Suprapubic skin (tissue), 4 donors: Measurements from ENCODE around the gene DENND4B.

Experiments
- EP300 ChIP-seq: sonication (generic); formaldehyde crosslinking; IDR thresholded peaks from one replicate; pipeline ENCODE4 v1.6.1; 2017; ENCODE audit warnings: antibody characterized with exemption
- POLR2AphosphoS5 ChIP-seq, 3 donors: sonication (generic); formaldehyde crosslinking; IDR thresholded peaks; one replicate each; pipeline ENCODE4 v1.6.1; 2017; ENCODE audit warnings: antibody characterized with exemption in 3 of 3
- TF ChIP-seq, protein P1 (sequence below), 2 donors: fragments of 200-600 bp in 1 of 2; fragments of 450-650 bp in 1 of 2; sonication (generic) in 1 of 2; IDR thresholded peaks; one replicate each; pipeline ENCODE4 v1.5.1; 2016 to 2019; ENCODE audit warnings: antibody characterized with exemption in 2 of 2, mild to moderate bottlenecking in 1 of 2, moderate library complexity in 1 of 2

DNA sequence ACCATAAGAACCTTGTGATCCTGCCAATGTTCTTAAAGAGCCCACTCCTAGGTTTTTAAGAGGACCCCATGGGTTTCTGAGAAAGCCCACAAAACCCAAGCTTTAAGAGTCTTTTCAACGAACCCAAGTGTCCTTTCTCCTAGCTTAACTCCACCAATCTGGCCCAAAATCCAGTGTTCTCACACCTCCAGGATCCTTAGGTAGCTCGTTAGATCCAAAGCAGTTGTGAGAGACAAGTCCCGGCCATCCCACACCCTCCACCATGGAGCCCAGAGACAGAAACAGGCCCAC, 1.7 kb downstream of the DENND4B start:
- TF ChIP-seq, protein P1, sequence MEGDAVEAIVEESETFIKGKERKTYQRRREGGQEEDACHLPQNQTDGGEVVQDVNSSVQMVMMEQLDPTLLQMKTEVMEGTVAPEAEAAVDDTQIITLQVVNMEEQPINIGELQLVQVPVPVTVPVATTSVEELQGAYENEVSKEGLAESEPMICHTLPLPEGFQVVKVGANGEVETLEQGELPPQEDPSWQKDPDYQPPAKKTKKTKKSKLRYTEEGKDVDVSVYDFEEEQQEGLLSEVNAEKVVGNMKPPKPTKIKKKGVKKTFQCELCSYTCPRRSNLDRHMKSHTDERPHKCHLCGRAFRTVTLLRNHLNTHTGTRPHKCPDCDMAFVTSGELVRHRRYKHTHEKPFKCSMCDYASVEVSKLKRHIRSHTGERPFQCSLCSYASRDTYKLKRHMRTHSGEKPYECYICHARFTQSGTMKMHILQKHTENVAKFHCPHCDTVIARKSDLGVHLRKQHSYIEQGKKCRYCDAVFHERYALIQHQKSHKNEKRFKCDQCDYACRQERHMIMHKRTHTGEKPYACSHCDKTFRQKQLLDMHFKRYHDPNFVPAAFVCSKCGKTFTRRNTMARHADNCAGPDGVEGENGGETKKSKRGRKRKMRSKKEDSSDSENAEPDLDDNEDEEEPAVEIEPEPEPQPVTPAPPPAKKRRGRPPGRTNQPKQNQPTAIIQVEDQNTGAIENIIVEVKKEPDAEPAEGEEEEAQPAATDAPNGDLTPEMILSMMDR (IDR thresholded peaks at IDR 0.05) = no peak
- TF ChIP-seq POLR2AphosphoS5 (IDR thresholded peaks at IDR 0.05) (no peak), EP300 (no peak)
